SK-N-SH treated with all-trans-retinoic acid at 6 μM for 48 hours (cell line): Measurements from ENCODE around the gene ARHGAP11A.

Experiments used
- ARNTL ChIP-seq: fragments of 450-650 bp; formaldehyde crosslinking; IDR thresholded peaks from 2 replicates; pipeline ENCODE4 v1.5.0; 2020; ENCODE audit warnings: low read depth, mild to moderate bottlenecking, moderate library complexity, borderline replicate concordance
- BACH2 ChIP-seq: fragments of 250-450 bp; sonication (Bioruptor Pico); IDR thresholded peaks from 2 replicates; pipeline ENCODE4 v1.9.0; 2021; ENCODE audit warnings: mild to moderate bottlenecking, borderline replicate concordance
- CREB5 ChIP-seq: fragments of 250-450 bp; sonication (Bioruptor Pico); IDR thresholded peaks from 2 replicates; pipeline ENCODE4 v1.5.1; 2020; ENCODE audit warnings: low read depth, mild to moderate bottlenecking, moderate library complexity
- CSRNP3 ChIP-seq: fragments of 250-450 bp; sonication (Bioruptor Pico); IDR thresholded peaks from 2 replicates; pipeline ENCODE4 v1.5.1; 2021; ENCODE audit warnings: mild to moderate bottlenecking, moderate library complexity
- TOX ChIP-seq: fragments of 250-450 bp; sonication (Bioruptor Pico); IDR thresholded peaks from 2 replicates; pipeline ENCODE4 v1.8.0; 2021; ENCODE audit warnings: mild to moderate bottlenecking, moderate library complexity, borderline replicate concordance
- ZFP3 ChIP-seq: fragments of 250-450 bp; sonication (Bioruptor Pico); IDR thresholded peaks from 2 replicates; pipeline ENCODE4 v1.5.0; 2020; ENCODE audit warnings: mild to moderate bottlenecking, moderate library complexity
- ZFP30 ChIP-seq: fragments of 450-650 bp; formaldehyde crosslinking; IDR thresholded peaks from 2 replicates; pipeline ENCODE4 v1.5.0; 2022; ENCODE audit warnings: mild to moderate bottlenecking, moderate library complexity

DNA sequence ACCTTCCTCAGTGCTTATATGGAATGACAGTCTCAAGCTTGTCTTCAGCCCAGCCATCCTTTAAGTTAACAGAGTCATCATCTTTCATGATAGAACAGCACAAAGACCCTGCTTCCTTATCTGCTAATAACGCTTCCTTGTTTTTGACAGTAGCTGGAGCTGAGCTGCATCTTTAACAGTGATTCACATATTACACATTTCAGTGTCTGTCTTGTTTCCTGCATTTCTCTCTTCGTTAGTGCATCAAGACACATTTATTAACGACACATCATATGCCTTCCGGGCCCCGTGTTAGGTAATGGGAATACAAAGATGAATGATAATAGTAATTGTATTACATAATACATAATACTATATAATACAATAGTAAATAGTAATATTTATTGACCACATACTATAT, 72.3 kb downstream of the ARHGAP11A start:
- TF ChIP-seq ZFP3 (CRISPR knock-in tag) (no peak), CREB5 (no peak), BACH2 (CRISPR knock-in tag) (no peak), ARNTL (CRISPR knock-in tag) (no peak), ZFP30 (CRISPR knock-in tag) (no peak), TOX (CRISPR knock-in tag) (peak; percentile 39; the same call in 1 of the 2 replicates), CSRNP3 (CRISPR knock-in tag) (no peak)
